HepG2 (cell line): ENCODE data around the gene CACNA1C. TPM values are rescaled to one million over a fixed set of nuclear protein-coding genes. Genes with fewer than 3 reads are reported as not detected.

Source experiments
- ATAC-seq: fragments of 200-7000 bp; cut with Tn5 transposase; 3 replicates; pipeline ENCODE4 v1.9.1; 2020; ENCODE audit warnings: mild to moderate bottlenecking, moderate library complexity
- BruUV-seq: library from RNA; stranded (reverse); fragments of 400-500 nt; replicated peaks from 2 replicates; lab custom pipeline; 2021; lab: Mats Ljungman, UMichigan
- CTCF ChIA-PET: fragments of 300-600 bp; formaldehyde crosslinking; extraction: SDS; loops from one replicate; lab custom pipeline; 2021; ENCODE audit warnings: low total read pairs, inconsistent platforms, low intra/inter-chr PET ratio; lab: Yijun Ruan, JAX
- POLR2A ChIA-PET: fragments of 350-600 bp; sonication (Branson Sonifier 250); formaldehyde crosslinking; loops from one replicate; lab custom pipeline; 2020; ENCODE audit warnings: antibody characterized with exemption, inconsistent platforms; lab: Yijun Ruan, JAX
- DNase-seq: peaks from one replicate; pipeline ENCODE4 v3.0.0-alpha.2; 2015; ENCODE audit warnings: low spot score
- FAIRE-seq: peaks from 3 replicates; lab custom pipeline; 2011; peaks lifted over from hg19 to GRCh38; lab: Jason Lieb, UNC
- H2AFZ ChIP-seq: one replicate; pipeline ENCODE4 v1.6.1; 2011; ENCODE audit warnings: low read length, inconsistent platforms
- H3K27ac ChIP-seq: fragments of 300-600 bp; 3 replicates; pipeline ENCODE4 v1.8.0; 2011; ENCODE audit warnings: mixed run types, mild to moderate bottlenecking, mixed read lengths, low read length, inconsistent platforms; ENCODE audit not compliant: insufficient read depth; ENCODE audit errors: extremely low read length
- H3K27me3 ChIP-seq, 2 experiments: fragments of 200-600 bp in 1 of 2; 2 replicates in 1 of 2; 3 replicates in 1 of 2; pipeline versions ENCODE4 v1.6.0 to v1.8.0; 2011; ENCODE audit warnings: low read length in 2 of 2, mild to moderate bottlenecking in 2 of 2, moderate library complexity in 2 of 2, inconsistent platforms in 1 of 2; ENCODE audit not compliant: insufficient read depth in 2 of 2, control insufficient read depth in 1 of 2
- H3K36me3 ChIP-seq, 2 experiments: fragments of 200-600 bp in 1 of 2; replicated peaks in 1 of 2; 2 replicates in 1 of 2; 3 replicates in 1 of 2; pipeline versions ENCODE4 v1.5.1 to v1.8.0; 2011; ENCODE audit warnings: low read length in 2 of 2, inconsistent platforms in 1 of 2; ENCODE audit not compliant: insufficient read depth in 2 of 2, control insufficient read depth in 1 of 2
- H3K4me1 ChIP-seq: 2 replicates; pipeline ENCODE4 v1.5.1; 2012; ENCODE audit warnings: low read length, inconsistent platforms; ENCODE audit not compliant: insufficient read depth
- H3K4me2 ChIP-seq: 2 replicates; pipeline ENCODE4 v1.6.0; 2011; ENCODE audit warnings: low read depth, low read length, inconsistent platforms
- H3K4me3 ChIP-seq, 3 experiments: fragments of 200-600 bp in 1 of 3; sonication (generic), shearing (Covaris generic) in 1 of 3; replicated peaks in 1 of 3; 2 replicates each; pipeline ENCODE4 v1.5.1; 2011 to 2016; ENCODE audit warnings: low read length in 3 of 3, inconsistent platforms in 2 of 3, low read depth in 2 of 3, mild to moderate bottlenecking in 2 of 3, control low read depth in 1 of 3, mixed read lengths in 1 of 3; ENCODE audit not compliant: insufficient read depth in 1 of 3
- H3K79me2 ChIP-seq: one replicate; pipeline ENCODE4 v1.6.1; 2011; ENCODE audit warnings: low read length, inconsistent platforms; ENCODE audit not compliant: insufficient read depth
- H3K9ac ChIP-seq: 2 replicates; pipeline ENCODE4 v1.6.0; 2011; ENCODE audit warnings: mild to moderate bottlenecking, low read depth, low read length, inconsistent platforms; ENCODE audit not compliant: insufficient read depth
- H3K9me3 ChIP-seq: 2 replicates; pipeline ENCODE4 v1.5.1; 2012; ENCODE audit warnings: mild to moderate bottlenecking, low read length
- H4K20me1 ChIP-seq: 2 replicates; pipeline ENCODE4 v1.6.0; 2011; ENCODE audit warnings: inconsistent platforms, mild to moderate bottlenecking, low read length, moderate library complexity; ENCODE audit not compliant: insufficient read depth
- ATF7 ChIP-seq, 2 experiments: fragments of 450-650 bp in 1 of 2; sonication (generic) in 1 of 2; formaldehyde crosslinking in 1 of 2; IDR thresholded peaks; 2 replicates each; pipeline versions ENCODE4 v1.4.0 to v1.6.1; 2016 to 2020; ENCODE audit warnings: antibody characterized with exemption in 1 of 2, mild to moderate bottlenecking in 1 of 2, missing genetic modification reagents in 1 of 2
- CCAR2 ChIP-seq: fragments of 200-400 bp; formaldehyde crosslinking; optimal IDR thresholded peaks from 2 replicates; pipeline ENCODE3; 2018; ENCODE audit warnings: low read depth, mild to moderate bottlenecking, low read length, moderate library complexity
- NCOA2 ChIP-seq: sonication (generic); formaldehyde crosslinking; IDR thresholded peaks from 2 replicates; pipeline ENCODE4 v1.8.0; 2022; ENCODE audit warnings: inconsistent platforms
- NCOR1 ChIP-seq: fragments of 200-600 bp; sonication (generic); IDR thresholded peaks from 2 replicates; pipeline ENCODE4 v1.7.0; 2017; ENCODE audit warnings: antibody characterized with exemption, low read length, borderline replicate concordance
- SNAPC5 ChIP-seq: sonication (generic); formaldehyde crosslinking; IDR thresholded peaks from 2 replicates; pipeline ENCODE4 v1.8.1; 2023; ENCODE audit warnings: mild to moderate bottlenecking, missing genetic modification reagents, borderline replicate concordance
- ZNF138 ChIP-seq: sonication (generic); formaldehyde crosslinking; IDR thresholded peaks from 2 replicates; pipeline ENCODE4 v1.5.0; 2020; ENCODE audit warnings: mild to moderate bottlenecking, low read depth, missing genetic modification reagents
- WGBS: methylation state at CpG from one replicate; pipeline ENCODE4 v1.1.6; 2017; ENCODE audit warnings: low lambda C conversion rate; 5-methylcytosine and 5-hydroxymethylcytosine counted together
- in situ Hi-C: cut with HindIII; loops from 2 replicates; pipeline ENCODE4 v1.10.0; 2017; ENCODE audit warnings: low pct_unique_long_range_greater_than_20kb; ENCODE audit not compliant: extremely low pct_ligation_motif_present
- intact Hi-C: fragments of 100-400 bp; cut with micrococcal nuclease; formaldehyde crosslinking; loops from one replicate; pipeline ENCODE4 v1.10.0; 2022; ENCODE audit not compliant: unreplicated experiment
- polyA plus RNA-seq, 8 experiments: library from polyadenylated mRNA; depleted of rRNA in 3 of 8; stranded (reverse) in 7 of 8; unstranded in 1 of 8; fragments of >200 nt; fragmentation: Illumina TruSeq in 4 of 8; extraction: Trizol in 4 of 8; gene quantifications; 2 replicates each; pipeline versions ENCODE4 v1.2.1 to v1.2.3, GENCODE V29; 2011 to 2016; ENCODE audit warnings: low read depth in 4 of 8, missing spikeins in 1 of 8, mixed read lengths in 1 of 8; ENCODE audit not compliant: insufficient read depth in 1 of 8
- total RNA-seq, 5 experiments: library from RNA; depleted of rRNA; stranded (reverse); fragments of >200 nt; fragmentation: Illumina TruSeq; extraction: Trizol; gene quantifications; 2 replicates each; pipeline ENCODE4 v1.2.3, GENCODE V29; 2016; ENCODE audit warnings: low read depth in 1 of 5
- TF ChIP-seq, protein P1 (sequence below): sonication (generic); formaldehyde crosslinking; IDR thresholded peaks from 2 replicates; pipeline ENCODE4 v1.8.1; 2022; ENCODE audit warnings: mild to moderate bottlenecking, missing genetic modification reagents

CACNA1C gene
- total and polyA plus RNA-seq, 2 of the 13 experiments (the other 11 are each of a cell fraction or from before 2014, with no cell fraction given): not detected

DNA sequence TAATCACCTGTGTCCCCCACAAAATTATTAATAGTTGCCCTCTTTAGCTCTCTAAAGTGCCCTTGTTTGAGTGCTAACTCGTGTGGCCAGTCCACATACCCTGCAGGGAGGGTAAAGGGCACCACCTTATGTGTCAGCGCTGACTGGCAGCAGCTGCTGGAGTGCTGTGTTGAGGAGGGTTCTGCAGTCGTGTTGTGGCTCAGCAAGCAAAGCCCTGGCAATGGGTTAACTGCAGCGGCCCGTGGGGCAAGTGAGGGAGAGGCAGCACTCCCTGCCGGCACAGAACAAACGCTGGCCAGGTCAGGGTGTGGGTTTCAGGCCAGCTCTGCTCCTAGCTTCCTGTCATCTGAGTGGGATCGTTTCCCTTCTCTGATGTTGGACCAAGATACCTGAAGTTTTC is 369.8 kb downstream of the CACNA1C start:
- no peak for DNase-seq
- Histone ChIP-seq H3K36me3 (no peaks in the 10 kb centered on the region), H4K20me1 (no peaks in the 10 kb centered on the region), H3K27ac (no peak overlapping the region), H2AFZ (no peak overlapping the region), H3K4me1 (no peaks in the 10 kb centered on the region), H3K27me3 (peaks cover 2 to 50% of the 10 kb centered on the region in 2 experiments; a peak in 3 of 5 replicates), H3K9ac (no peak overlapping the region), H3K4me3 (no peak overlapping the region), H3K4me2 (no peak overlapping the region), H3K9me3 (no peaks in the 10 kb centered on the region), H3K79me2 (no peaks in the 10 kb centered on the region)
- 50% methylated on average over 2 of the region's 8 CpGs for WGBS
- no peak for ATAC-seq
- FAIRE-seq: no peak
- BruUV-seq: no TSS peak
- ChIA-PET CTCF (no interaction called here), POLR2A (no interaction called here)
- in situ Hi-C loops: no loop called here
- no peak for TF ChIP-seq NCOA2 (CRISPR knock-in tag)
- intact Hi-C loops: no loop called here

DNA sequence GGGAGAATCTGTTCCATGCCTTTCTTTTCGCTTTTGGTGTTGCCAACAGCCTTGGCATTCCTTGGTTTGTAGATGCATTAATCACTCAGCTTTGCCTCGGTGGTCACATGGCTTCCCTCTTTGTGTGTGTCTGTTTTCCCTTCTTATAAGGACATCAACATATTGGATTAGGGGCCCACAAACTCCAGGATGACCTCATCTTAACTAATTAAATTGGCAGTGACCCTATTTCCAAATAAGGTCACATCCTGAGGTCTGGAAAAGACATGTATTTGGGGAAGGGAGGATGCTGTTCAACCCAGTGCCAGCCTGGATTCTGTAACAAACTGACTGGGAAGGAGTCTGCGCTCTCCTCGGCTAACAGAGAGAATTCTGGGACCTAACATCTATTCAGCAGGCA is 376.2 kb downstream of the CACNA1C start:
- H3K4me2 ChIP-seq: no peak overlapping the region
- no peak overlapping the region for H3K9ac ChIP-seq
- no peak overlapping the region for H3K4me3 ChIP-seq
- H3K4me1 ChIP-seq: no peaks in the 10 kb centered on the region
- H3K79me2 ChIP-seq: no peaks in the 10 kb centered on the region
- POLR2A ChIA-PET: no interaction called here
- FAIRE-seq: no peak
- in situ Hi-C loops: no loop called here
- H3K27ac ChIP-seq: no peak overlapping the region
- H2AFZ ChIP-seq: no peak overlapping the region
- CTCF ChIA-PET: no interaction called here
- DNase-seq: no peak
- intact Hi-C loops: no loop called here
- TF ChIP-seq SNAPC5 (CRISPR knock-in tag) (no peak), NCOR1 (no peak), CCAR2 (no peak), ZNF138 (CRISPR knock-in tag) (no peak), ATF7 (IDR thresholded peaks at IDR 0.05) (peak; percentile 38; the same call in 1 of the 2 replicates), ATF7 (CRISPR knock-in tag; IDR thresholded peaks at IDR 0.05) (no peak)
- TF ChIP-seq, protein P1, sequence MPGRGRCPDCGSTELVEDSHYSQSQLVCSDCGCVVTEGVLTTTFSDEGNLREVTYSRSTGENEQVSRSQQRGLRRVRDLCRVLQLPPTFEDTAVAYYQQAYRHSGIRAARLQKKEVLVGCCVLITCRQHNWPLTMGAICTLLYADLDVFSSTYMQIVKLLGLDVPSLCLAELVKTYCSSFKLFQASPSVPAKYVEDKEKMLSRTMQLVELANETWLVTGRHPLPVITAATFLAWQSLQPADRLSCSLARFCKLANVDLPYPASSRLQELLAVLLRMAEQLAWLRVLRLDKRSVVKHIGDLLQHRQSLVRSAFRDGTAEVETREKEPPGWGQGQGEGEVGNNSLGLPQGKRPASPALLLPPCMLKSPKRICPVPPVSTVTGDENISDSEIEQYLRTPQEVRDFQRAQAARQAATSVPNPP (CRISPR knock-in tag): no peak
- no peaks in the 10 kb centered on the region for H3K36me3 ChIP-seq
- BruUV-seq: no TSS peak
- 4% methylated on average over 4 of the region's 4 CpGs for WGBS
- ATAC-seq: no peak
- peaks cover 1 to 31% of the 10 kb centered on the region in 2 experiments; a peak in 2 of 5 replicates for H3K27me3 ChIP-seq
- H4K20me1 ChIP-seq: no peaks in the 10 kb centered on the region
- no peaks in the 10 kb centered on the region for H3K9me3 ChIP-seq
